ENCODE measurements around the gene CACNB4. TPM values are rescaled to one million over a fixed set of nuclear protein-coding genes. Genes with fewer than 3 reads are reported as not detected.

CACNB4 gene
- total and polyA plus RNA-seq, 4 experiments from 2014 or later = 0.47 to 0.64 TPM; not detected in 2

DNA sequence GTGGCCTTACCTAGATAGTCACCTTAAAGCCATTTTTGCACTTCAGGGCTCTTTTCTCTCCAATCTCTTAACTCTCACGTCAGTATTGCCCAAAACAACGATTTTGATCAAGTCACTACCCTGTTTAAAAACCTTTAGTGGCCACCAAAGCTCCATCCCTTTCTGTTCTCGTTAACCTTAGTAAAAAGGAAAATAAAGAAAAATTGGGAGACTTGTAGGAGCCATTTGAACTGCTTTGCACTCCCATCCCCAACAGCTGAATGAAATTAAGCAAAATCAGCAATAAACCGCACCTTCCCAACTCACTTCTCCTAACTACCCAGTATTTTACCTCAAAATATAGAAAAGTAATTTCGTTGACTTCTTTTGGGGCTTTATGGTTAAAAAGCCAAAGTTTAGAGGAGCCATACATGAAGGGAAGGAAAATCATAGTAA, 269.9 kb downstream of the CACNB4 start:
- H3K4me1 Mint-ChIP-seq = peaks cover 27 to 51% (median 36%) of the 10 kb centered on the region in 4 donors

DNA sequence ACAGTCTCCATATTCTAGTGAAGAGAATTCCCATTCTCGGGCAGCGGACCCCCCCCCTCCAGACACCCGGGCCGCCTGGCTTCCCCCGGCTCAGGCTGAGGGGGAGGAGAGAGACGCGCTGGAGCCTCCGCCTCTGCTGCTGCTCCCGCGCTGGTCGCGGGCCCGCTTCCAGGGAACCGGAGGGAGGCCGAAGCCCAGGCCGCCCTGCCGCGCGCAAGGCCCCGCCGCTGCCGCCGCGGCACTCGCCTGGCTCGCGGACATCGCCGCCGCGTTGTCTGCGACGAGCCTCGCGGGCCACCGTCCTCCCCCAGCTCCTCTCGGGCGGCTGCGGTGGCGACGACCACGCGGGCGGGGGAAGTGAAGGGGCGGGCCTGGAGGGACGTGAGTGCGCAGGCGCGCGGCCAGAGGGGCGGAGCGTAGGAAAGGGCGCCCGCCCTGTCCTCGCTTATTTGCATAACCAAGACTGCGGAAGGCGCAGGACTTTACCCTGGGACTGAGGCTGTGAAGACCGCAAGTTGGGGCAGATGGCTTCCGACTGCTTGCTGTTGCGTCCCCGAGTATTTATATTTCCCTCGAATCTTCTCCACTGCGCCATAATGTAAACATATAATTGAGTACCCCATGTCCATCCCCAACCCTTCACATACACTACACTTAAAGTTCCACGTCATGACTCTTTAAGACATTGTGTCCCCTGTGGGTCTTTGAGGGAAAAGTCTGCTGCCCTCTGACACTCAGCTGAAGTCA, 270.5 kb downstream of the CACNB4 start, which contains the start of gene ARL5A:
TSS of gene ARL5A (minus strand) at position 279 of the 747 bp plus-strand sequence. CDS start at position 34, 245 bp downstream.
- no peaks in the 10 kb centered on the region for H3K27me3 ChIP-seq (ENCODE audit: insufficient read depth, low read length)
- DNase-seq = peak; percentile 93 to 97 (median 95)
- H3K27me3 Mint-ChIP-seq = no peaks in the 10 kb centered on the region
- H3K9me3 ChIP-seq (ENCODE audit: control insufficient read depth in 1 of 2, low read length in 2 of 2) = no peaks in the 10 kb centered on the region
- peaks cover 0 to 4% (median 0%) of the 10 kb centered on the region in 8 donors for H3K9me3 Mint-ChIP-seq
- peak within 1 kb of the TSS; percentile 82 for H3K27ac ChIP-seq (ENCODE audit: low read depth, low read length)
- peaks cover 32 to 57% (median 41%) of the 10 kb centered on the region in 4 donors for H3K4me1 Mint-ChIP-seq
- peaks cover 44% of the 10 kb centered on the region for H3K4me1 ChIP-seq (ENCODE audit: insufficient read depth, low read length)
- ChIA-PET POLR2A (ENCODE audit: partially characterized antibody) (interaction anchor here (0.7 to 3.0 kb wide), 11 partner anchors 9 to 889 kb away, joined by 3 to 19 read pairs (median 4); partner anchors contain the start of genes ARL6IP6, NMI, PRPF40A and RBM43), CTCF (ENCODE audit: partially characterized antibody) (interaction anchor here (1.7 to 2.1 kb wide), 2 partner anchors 15 to 191 kb away, joined by 5 to 6 read pairs; no protein-coding TSS in a partner anchor)
- H3K27ac Mint-ChIP-seq = peak within 1 kb of the TSS; percentile 84 to 97 (median 93)
- no peaks in the 10 kb centered on the region for H3K36me3 ChIP-seq (ENCODE audit: insufficient read depth, low read length)
- peaks cover 0 to 11% of the 10 kb centered on the region in 2 donors for H3K36me3 Mint-ChIP-seq
- intact Hi-C loops (cut with micrococcal nuclease) = loop anchor here (1.0 to 5.0 kb wide), 7 partner anchors 20 to 889 kb away; partner anchors contain the start of genes NMI, PRPF40A, RBM43 and RIF1
- H3K4me3 Mint-ChIP-seq = peak within 1 kb of the TSS; percentile 87 to 97 (median 94)
- peak within 1 kb of the TSS; percentile 62 to 88 for H3K4me3 ChIP-seq (ENCODE audit: low read length in 2 of 2)

More for the DNA sequence above, 269.9 kb downstream of the CACNB4 start:
- no peak for DNase-seq
- Mint-ChIP-seq H3K4me3 (peak overlapping the region; percentile 86 to 93 (median 88)), H3K36me3 (peaks cover 0 to 11% of the 10 kb centered on the region in 2 donors), H3K27me3 (no peaks in the 10 kb centered on the region), H3K27ac (peak overlapping the region; percentile 75 to 96 (median 91)), H3K9me3 (peaks cover 0 to 4% (median 0%) of the 10 kb centered on the region in 8 donors)
- peak overlapping the region; percentile 62 to 88 for H3K4me3 ChIP-seq (ENCODE audit: low read length in 2 of 2)
- CTCF ChIA-PET (ENCODE audit: partially characterized antibody) = interaction anchor here (0.9 to 2.1 kb wide), 2 partner anchors 16 to 21 kb away, joined by 3 to 6 read pairs; no protein-coding TSS in a partner anchor
- intact Hi-C loops (cut with micrococcal nuclease) = loop anchor here (1.0 to 5.0 kb wide), 7 partner anchors 21 to 888 kb away; partner anchors contain the start of genes NMI, PRPF40A, RBM43 and RIF1
- H3K9me3 ChIP-seq (ENCODE audit: control insufficient read depth in 1 of 2, low read length in 2 of 2) = no peaks in the 10 kb centered on the region
- H3K27me3 ChIP-seq (ENCODE audit: insufficient read depth, low read length) = no peaks in the 10 kb centered on the region
- H3K36me3 ChIP-seq (ENCODE audit: insufficient read depth, low read length) = no peaks in the 10 kb centered on the region
- peak overlapping the region; percentile 82 for H3K27ac ChIP-seq (ENCODE audit: low read depth, low read length)
- POLR2A ChIA-PET (ENCODE audit: partially characterized antibody) = interaction anchor here (1.9 to 3.0 kb wide), 3 partner anchors 191 to 889 kb away, joined by 5 to 19 read pairs (median 15); partner anchors contain the start of genes ARL6IP6, NMI and PRPF40A
- peaks cover 39% of the 10 kb centered on the region for H3K4me1 ChIP-seq (ENCODE audit: insufficient read depth, low read length)

DNA sequence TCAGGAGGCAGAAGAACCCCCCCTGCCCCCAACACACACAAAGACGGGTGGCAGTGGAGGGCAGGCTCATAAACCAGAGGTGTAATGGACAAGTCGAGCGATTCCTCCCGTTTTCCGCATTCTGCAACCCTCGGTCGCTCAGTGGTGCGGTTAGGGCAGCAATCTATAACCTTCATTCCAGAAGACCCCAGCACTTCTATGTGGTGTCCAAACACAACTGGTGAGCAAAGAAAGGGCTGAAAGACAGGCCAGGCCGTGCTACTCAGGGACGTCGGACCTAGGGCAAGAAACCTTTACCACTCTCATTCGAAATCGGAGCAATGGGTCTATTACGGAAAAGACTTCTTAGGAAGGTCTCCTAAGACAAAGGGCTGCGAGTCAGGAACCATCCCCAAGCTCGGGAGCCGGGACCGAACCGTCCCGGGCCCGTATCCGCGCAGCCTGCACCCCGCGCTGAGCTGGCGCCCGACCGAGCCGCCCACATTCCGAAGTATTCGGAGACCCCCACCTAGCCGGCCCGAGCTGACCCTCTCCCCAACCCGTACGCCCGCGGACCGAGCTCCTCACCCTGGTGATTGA, 271.2 kb downstream of the CACNB4 start:
- intact Hi-C loops (cut with micrococcal nuclease) = loop anchor here (1.0 to 5.0 kb wide), 7 partner anchors 19 to 890 kb away; partner anchors contain the start of genes NMI, PRPF40A, RBM43 and RIF1

DNA sequence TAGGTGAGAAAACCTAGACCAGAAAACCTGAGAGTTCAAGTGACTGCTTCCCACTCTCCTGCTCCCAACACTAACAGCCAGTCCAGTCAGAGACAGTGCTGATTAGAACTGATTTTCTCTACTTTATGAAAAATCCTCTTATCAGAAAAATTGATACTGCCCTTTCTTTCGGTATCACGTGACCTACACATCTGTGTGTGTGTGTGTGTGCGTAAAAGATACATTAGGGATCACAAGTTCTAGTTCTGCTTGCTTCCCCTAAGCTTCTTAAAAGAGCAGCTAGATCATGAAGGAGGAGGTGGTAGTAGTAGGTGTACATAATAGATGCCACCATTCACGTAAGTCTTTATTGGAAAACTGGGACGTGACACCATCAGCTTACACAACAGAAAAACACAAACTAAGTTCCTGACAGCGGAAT, 272.1 kb downstream of the CACNB4 start:
- DNase-seq = peak in 2 of 5 donors; percentile 10
- peak overlapping the region; percentile 2 to 62 for H3K4me3 ChIP-seq (ENCODE audit: low read length in 2 of 2)
- no peaks in the 10 kb centered on the region for H3K27me3 Mint-ChIP-seq

More for the DNA sequence above, 271.2 kb downstream of the CACNB4 start:
- DNase-seq = peak in 3 of 5 donors; percentile 12 to 33 (median 29)
- peaks cover 0 to 11% of the 10 kb centered on the region in 2 donors for H3K36me3 Mint-ChIP-seq
- POLR2A ChIA-PET (ENCODE audit: partially characterized antibody) = interaction anchor here (0.7 to 3.0 kb wide), 12 partner anchors 9 to 890 kb away, joined by 3 to 19 read pairs (median 4); partner anchors contain the start of genes ARL6IP6, NMI, PRPF40A and RBM43
- Histone ChIP-seq H3K36me3 (ENCODE audit: insufficient read depth, low read length) (no peaks in the 10 kb centered on the region), H3K27ac (ENCODE audit: low read depth, low read length) (peak overlapping the region; percentile 82), H3K4me1 (ENCODE audit: insufficient read depth, low read length) (peaks cover 49% of the 10 kb centered on the region), H3K27me3 (ENCODE audit: insufficient read depth, low read length) (no peaks in the 10 kb centered on the region), H3K9me3 (ENCODE audit: control insufficient read depth in 1 of 2, low read length in 2 of 2) (no peaks in the 10 kb centered on the region), H3K4me3 (ENCODE audit: low read length in 2 of 2) (peak overlapping the region; percentile 62 to 88)
- H3K27me3 Mint-ChIP-seq = no peaks in the 10 kb centered on the region
- H3K9me3 Mint-ChIP-seq = peaks cover 0 to 4% (median 0%) of the 10 kb centered on the region in 8 donors
- CTCF ChIA-PET (ENCODE audit: partially characterized antibody) = interaction anchor here (1.7 to 2.1 kb wide), 3 partner anchors 11 to 190 kb away, joined by 5 to 10 read pairs (median 6); no protein-coding TSS in a partner anchor
- peak overlapping the region; percentile 87 to 97 (median 94) for H3K4me3 Mint-ChIP-seq
- H3K27ac Mint-ChIP-seq = peak overlapping the region; percentile 83 to 97 (median 93)
- H3K4me1 Mint-ChIP-seq = peaks cover 37 to 63% (median 47%) of the 10 kb centered on the region in 4 donors

DNA sequence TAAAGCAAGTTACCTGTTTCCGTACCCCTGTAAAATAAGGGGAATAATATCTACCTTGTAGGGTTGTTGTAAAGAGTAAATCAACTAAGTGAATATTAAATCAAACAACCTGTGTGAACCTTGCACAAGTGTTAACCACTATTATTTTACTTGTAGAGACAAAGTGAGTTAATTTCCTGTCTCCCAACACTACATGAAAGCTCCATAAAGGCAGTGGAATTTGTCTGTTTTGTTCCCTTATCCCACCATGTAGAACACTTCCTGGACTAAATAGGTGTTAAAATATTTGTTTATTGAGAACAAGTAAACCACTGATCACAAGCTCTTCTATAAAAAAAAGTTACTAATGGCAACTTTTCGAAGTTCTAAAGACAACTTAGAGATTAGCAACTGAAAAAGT, 274.0 kb downstream of the CACNB4 start:
- POLR2A ChIA-PET (ENCODE audit: partially characterized antibody) = no interaction called here
- Histone ChIP-seq H3K36me3 (ENCODE audit: insufficient read depth, low read length) (no peaks in the 10 kb centered on the region), H3K4me3 (ENCODE audit: low read length in 2 of 2) (no peak overlapping the region), H3K27ac (ENCODE audit: low read depth, low read length) (no peak overlapping the region), H3K4me1 (ENCODE audit: insufficient read depth, low read length) (peaks cover 52% of the 10 kb centered on the region), H3K27me3 (ENCODE audit: insufficient read depth, low read length) (no peaks in the 10 kb centered on the region), H3K9me3 (ENCODE audit: control insufficient read depth in 1 of 2, low read length in 2 of 2) (no peaks in the 10 kb centered on the region)
- Mint-ChIP-seq H3K4me1 (peaks cover 49 to 81% (median 65%) of the 10 kb centered on the region in 4 donors), H3K27ac (peak overlapping the region in 2 of 7 donors; percentile 12 to 30), H3K9me3 (peaks cover 0 to 4% (median 0%) of the 10 kb centered on the region in 8 donors), H3K36me3 (peaks cover 9 to 11% of the 10 kb centered on the region in 2 donors), H3K4me3 (peak overlapping the region in 1 of 8 donors; percentile 36), H3K27me3 (no peaks in the 10 kb centered on the region)
- CTCF ChIA-PET (ENCODE audit: partially characterized antibody) = no interaction called here
- intact Hi-C loops (cut with micrococcal nuclease) = loop anchor here (5.0 kb wide), 1 partner anchor 563 kb away; the partner anchor contains the start of gene RBM43
- DNase-seq = no peak

More for the DNA sequence above, 272.1 kb downstream of the CACNB4 start:
- Mint-ChIP-seq H3K4me3 (peak overlapping the region; percentile 87 to 97 (median 94)), H3K36me3 (peaks cover 0 to 11% of the 10 kb centered on the region in 2 donors), H3K27ac (peak overlapping the region in 5 of 7 donors; percentile 22 to 97 (median 93)), H3K9me3 (peaks cover 0 to 4% (median 0%) of the 10 kb centered on the region in 8 donors), H3K4me1 (peaks cover 40 to 70% (median 53%) of the 10 kb centered on the region in 4 donors)
- Histone ChIP-seq H3K27ac (ENCODE audit: low read depth, low read length) (no peak overlapping the region), H3K27me3 (ENCODE audit: insufficient read depth, low read length) (no peaks in the 10 kb centered on the region), H3K9me3 (ENCODE audit: control insufficient read depth in 1 of 2, low read length in 2 of 2) (no peaks in the 10 kb centered on the region), H3K4me1 (ENCODE audit: insufficient read depth, low read length) (peaks cover 49% of the 10 kb centered on the region), H3K36me3 (ENCODE audit: insufficient read depth, low read length) (no peaks in the 10 kb centered on the region)
- POLR2A ChIA-PET (ENCODE audit: partially characterized antibody) = interaction anchor here (0.8 to 3.0 kb wide), 4 partner anchors 19 to 891 kb away, joined by 3 to 19 read pairs (median 9); partner anchors contain the start of genes ARL6IP6, NMI and PRPF40A
- intact Hi-C loops (cut with micrococcal nuclease) = loop anchor here (5.0 kb wide), 1 partner anchor 564 kb away; the partner anchor contains the start of gene RBM43
- CTCF ChIA-PET (ENCODE audit: partially characterized antibody) = interaction anchor here (1.7 to 2.1 kb wide), 3 partner anchors 10 to 190 kb away, joined by 5 to 10 read pairs (median 6); no protein-coding TSS in a partner anchor

DNA sequence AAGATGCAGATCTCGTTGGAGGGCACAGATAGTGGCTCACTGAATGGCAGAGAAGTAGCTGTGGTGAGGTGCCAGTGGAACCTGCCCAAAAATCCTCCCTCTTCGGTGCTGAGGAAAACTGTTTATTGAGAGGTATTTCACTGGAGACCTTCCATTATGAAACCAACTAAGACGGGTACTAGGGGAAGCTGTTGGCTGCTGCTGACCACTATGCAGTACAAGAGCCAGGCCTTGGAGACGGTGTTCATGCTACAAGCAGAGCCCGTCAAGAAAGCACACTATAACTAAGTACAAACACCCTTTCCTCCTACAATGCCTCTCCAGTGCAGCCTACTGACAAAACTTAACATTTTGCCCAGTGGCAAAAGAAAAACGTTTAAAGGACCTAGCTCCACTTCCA, 275.2 kb downstream of the CACNB4 start:
- no peak for DNase-seq
- CTCF ChIA-PET (ENCODE audit: partially characterized antibody) = no interaction called here
- Mint-ChIP-seq H3K4me1 (peaks cover 47 to 81% (median 61%) of the 10 kb centered on the region in 4 donors), H3K4me3 (peak overlapping the region in 4 of 8 donors; percentile 0 to 58 (median 36)), H3K27me3 (no peaks in the 10 kb centered on the region), H3K36me3 (peaks cover 9 to 10% of the 10 kb centered on the region in 2 donors), H3K27ac (peak overlapping the region in 1 of 7 donors; percentile 2), H3K9me3 (peaks cover 0 to 4% (median 0%) of the 10 kb centered on the region in 8 donors)
- POLR2A ChIA-PET (ENCODE audit: partially characterized antibody) = no interaction called here
- intact Hi-C loops (cut with micrococcal nuclease) = no loop called here
- Histone ChIP-seq H3K36me3 (ENCODE audit: insufficient read depth, low read length) (no peaks in the 10 kb centered on the region), H3K4me1 (ENCODE audit: insufficient read depth, low read length) (peaks cover 48% of the 10 kb centered on the region), H3K27ac (ENCODE audit: low read depth, low read length) (no peak overlapping the region), H3K4me3 (ENCODE audit: low read length in 2 of 2) (no peak overlapping the region), H3K27me3 (ENCODE audit: insufficient read depth, low read length) (no peaks in the 10 kb centered on the region), H3K9me3 (ENCODE audit: control insufficient read depth in 1 of 2, low read length in 2 of 2) (no peaks in the 10 kb centered on the region)
